HuH-7 (cell line): ENCODE measurements around the gene IRF1.
"Not testable (repeated sequence)": the region's sequence is repeated elsewhere in the genome, so short reads cannot be mapped to it uniquely, and the experiment has no call there.

ENCODE experiments used
- DNase-seq: peaks from one replicate; pipeline ENCODE4 v3.0.0; 2011; ENCODE audit warnings: low spot score

The IRF1 gene

DNA sequence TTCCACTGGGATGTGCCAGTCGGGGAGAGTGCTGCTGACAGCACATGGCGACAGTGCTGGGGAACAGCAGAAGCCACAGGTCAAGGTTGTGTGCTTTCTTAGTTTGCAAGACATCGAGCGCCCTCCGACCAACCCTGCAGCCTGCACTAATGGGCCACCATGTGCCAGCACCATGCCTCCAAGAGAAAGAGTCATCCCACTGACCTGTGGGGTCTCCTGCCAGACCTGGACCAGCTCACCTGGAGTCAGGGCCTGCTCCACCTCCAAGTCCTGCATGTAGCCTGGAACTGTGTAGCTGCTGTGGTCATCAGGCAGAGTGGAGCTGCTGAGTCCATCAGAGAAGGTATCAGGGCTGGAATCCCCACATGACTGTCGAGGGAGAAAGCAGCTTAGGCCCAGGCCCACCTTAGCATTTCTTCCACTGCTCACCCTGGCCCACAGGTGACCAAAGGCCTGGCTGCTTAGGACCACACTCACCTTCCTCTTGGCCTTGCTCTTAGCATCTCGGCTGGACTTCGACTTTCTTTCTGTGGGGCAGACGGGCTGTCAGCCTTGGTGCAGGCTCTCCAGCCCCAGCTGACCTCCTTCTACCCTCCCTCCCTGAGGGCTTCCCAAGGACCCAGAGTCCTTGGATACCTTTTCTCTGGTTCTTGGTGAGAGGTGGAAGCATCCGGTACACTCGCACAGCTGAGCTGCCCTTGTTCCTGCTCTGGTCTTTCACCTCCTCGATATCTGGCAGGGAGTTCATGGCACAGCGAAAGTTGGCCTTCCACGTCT is 4.1 kb downstream of the IRF1 start:
- no peak for DNase-seq

DNA sequence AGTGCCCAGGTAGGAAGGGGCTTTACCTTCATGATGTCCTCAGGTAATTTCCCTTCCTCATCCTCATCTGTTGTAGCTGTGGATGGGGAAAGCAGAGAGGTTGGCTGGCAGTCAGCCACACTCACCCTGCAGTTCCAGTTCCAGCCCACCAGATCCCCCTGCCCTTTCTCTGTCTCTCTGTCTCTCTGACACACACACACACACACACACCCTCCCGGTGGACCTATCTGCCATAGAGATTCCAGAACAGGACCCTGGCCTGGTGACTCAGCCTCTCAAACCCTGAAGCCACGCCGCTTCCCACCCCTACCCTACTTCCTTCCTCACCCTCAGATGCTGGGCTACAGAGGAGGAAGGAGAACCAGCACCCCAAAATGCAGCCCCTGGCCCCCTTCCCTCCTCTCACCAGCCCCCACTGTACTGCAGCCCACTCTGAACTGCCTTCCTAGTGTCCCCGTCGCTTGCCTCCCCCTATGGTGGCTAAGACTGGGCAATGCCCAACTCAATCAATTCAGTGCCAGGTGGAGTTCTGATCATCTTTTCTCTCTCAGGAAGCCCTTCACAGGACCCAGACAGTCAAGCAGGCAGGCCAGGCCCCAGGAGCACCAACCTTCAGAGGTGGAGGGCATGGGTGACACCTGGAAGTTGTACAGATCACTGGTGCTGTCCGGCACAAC is 4.8 kb downstream of the IRF1 start:
- DNase-seq: no peak

DNA sequence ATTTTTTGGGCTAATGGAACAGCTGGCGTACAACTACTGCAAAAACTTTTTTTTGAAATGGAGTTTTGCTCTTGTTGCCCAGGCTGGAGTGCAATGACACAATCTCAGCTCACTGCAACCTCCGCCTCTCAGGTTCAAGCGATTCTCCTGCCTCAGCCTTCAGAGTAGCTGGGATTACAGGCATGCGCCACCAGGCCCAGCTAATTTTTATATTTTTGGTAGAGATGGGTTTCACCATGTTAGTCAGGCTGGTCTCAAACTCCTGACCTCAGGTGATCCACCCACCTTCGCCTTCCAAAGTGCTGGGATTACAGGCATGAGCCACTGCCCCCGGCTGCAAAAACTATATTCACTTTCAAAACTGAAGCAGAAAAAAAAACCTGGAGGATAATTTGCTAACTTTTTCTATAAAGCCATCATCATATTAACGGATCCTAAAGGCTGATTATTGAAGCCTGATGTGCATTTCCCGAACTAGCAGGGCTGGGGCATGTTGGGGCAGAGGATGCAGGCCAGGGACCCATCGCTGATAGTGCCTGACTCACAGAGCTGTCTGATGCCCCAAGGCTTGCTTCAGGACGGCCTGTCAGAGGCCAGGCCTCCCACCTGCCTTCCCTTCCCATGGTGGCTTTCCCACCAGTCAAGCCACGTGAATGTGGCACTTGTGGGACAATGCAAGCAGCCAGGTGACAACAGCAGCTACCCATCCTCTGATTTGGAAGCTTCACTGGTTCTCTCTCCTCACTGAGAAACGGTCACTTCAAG is 5.5 kb downstream of the IRF1 start:
- not testable (repeated sequence) for DNase-seq

DNA sequence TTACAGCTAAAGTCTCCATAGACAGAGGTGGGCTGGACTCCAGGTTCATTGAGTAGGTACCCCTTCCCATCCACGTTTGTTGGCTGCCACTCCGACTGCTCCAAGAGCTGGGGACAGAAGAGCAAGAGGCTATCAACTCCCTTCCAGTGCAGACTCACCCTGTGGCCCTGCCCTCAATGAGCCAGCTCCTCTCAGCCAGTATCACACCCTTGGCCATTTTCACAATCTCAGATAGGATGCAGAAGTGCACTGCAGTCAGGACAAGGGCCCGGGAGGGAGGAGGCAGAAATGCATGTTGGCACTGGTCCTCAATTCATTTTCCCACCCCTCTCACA is 6.2 kb downstream of the IRF1 start:
- DNase-seq: no peak

DNA sequence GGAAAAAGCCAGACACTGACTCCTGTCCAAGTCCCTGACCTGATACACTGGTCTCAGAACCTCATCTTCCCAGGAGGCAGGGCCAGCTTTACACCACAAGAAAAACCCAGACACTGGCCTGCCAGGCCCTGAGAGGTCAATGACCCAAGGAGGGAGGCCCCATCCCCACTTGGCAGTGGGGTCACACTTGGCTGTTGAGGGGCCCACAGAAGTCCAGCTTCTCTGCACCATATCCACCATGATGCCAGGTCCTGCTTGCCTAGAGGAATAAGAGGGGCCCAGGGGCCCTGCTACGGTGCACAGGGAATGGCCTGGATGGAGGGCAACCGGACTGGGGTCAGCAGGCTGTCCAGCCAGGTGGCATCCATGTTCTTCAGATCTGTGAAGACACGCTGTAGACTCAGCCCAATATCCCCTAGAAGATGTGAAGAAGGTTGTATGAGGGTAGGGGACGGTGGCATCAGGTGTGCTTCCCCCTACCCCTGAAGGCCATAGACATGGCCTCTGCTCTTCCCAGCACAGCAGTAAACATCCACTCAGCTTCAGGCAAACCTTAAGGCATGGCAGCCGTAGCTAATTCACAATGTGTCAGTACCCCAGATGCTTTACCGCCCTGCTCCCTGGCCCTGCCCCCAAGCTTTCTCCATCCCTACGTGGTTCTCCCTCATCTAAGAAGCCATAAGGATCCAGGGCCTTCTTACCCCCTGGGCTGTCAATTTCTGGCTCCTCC is 6.7 kb downstream of the IRF1 start:
- no peak for DNase-seq

DNA sequence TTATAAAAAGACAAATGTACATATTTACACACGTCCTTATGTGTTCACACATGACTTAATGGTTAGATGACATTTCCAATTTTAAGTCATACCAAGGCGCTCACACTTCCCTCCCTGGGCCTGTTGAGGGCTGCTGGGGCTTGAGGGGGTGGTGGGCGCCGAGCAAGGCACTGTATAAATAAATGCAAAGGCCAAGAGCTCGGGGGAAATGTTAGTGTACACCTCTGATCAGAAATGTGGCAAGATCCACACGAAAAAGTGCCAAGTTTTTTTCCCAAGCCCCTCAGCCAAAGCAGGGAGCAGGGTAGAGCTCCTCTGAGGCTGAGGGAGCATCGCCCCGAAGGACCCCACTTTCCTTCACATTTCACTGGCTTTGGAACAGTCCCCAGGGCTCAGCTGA is 7.5 kb downstream of the IRF1 start:
- DNase-seq: no peak

DNA sequence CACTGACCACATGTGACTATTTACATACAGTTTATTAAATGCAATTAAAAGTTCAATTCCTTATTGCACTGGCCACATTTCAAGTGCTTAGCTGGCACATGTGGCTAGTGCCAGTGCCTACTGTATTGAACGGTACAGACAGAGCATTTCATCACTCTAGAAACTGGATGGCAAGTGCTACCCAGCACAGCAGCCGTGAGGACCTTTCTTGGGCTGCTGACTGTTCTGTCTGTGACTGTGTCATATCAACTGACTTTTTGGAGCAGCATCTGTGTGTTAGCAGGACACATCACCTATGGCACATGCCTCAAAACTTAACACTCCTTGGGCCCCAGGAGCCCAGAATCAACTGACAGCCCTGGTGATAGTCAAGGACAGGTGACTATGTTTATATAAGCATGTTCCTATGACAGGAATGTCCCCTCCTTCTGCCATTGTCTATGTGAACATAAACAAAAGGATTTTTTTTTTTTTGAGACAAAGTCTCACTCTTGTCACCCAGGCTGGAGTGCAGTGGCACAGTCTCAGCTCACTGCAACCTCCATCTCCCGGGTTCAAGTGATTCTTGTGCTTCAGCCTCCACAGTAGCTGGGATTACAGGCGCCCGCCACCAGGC is 8.9 kb downstream of the IRF1 start:
- DNase-seq: no peak

DNA sequence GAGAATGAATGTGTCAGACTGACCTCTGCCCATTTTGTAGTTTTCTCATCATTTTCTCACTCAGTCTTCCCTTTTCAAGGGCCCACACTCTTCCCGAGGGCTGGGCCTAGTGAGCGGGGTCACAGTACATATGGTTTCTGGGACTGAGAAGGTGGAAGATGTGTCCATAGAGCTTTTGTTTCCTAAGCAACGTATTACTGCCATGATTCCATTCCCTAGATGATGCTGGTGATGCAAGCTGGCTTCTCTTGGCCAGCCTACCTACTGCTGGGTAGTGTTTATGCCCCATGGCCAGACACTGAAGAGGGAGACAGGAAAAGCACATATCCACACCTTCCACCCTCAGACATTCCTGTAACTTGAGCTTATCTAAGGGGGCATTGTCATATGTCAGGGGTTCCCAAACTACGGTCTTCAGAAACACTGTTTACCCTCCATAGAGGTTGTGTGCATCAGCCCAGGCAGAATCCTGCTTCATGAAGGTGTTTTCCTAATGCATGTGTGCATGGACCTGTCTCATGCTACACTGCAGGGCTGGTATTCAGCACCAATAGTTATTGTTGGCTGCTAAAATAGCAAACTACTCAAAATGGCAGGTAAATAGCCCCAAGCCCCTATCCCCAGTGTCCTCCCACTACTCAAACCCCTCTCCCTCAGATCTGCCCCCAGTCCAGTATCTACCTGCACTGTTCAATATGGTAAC is 9.5 kb downstream of the IRF1 start:
- no peak for DNase-seq

DNA sequence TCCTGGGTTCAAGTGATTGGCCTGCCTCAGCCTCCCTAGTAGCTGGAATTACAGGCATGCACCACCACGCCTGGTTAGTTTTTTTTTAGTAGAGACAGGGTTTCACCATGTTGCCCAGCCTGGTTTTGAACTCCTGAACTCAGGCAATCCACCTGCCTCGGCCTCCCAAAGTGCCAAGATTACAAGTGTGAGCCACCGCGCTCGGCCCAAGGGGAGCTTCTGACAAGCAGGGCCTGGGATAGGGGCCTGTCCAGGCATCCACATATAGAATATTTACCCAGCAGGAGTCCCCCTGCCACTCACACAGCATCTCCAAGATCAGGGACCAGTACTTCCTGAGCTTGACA is 10.1 kb downstream of the IRF1 start:
- DNase-seq: no peak

DNA sequence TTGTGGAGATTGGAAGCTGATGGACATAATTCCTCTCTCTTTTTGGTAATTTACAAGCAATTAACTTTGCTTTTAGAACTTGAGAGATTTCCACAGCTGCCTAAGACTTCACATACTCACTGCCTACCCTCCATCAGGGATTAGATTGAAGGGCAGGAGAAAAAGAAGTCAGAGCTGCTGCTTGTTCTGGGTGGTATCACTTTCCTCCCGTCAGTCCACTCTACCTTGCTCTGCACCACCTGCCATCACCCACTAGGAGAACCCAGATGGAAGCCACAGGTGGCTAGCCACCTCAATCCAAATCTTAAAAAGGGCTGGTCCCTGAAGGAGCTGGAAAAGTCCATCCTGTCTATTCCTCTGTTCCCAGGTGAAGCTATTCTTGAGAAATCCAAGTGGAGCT is 10.5 kb downstream of the IRF1 start:
- no peak for DNase-seq

DNA sequence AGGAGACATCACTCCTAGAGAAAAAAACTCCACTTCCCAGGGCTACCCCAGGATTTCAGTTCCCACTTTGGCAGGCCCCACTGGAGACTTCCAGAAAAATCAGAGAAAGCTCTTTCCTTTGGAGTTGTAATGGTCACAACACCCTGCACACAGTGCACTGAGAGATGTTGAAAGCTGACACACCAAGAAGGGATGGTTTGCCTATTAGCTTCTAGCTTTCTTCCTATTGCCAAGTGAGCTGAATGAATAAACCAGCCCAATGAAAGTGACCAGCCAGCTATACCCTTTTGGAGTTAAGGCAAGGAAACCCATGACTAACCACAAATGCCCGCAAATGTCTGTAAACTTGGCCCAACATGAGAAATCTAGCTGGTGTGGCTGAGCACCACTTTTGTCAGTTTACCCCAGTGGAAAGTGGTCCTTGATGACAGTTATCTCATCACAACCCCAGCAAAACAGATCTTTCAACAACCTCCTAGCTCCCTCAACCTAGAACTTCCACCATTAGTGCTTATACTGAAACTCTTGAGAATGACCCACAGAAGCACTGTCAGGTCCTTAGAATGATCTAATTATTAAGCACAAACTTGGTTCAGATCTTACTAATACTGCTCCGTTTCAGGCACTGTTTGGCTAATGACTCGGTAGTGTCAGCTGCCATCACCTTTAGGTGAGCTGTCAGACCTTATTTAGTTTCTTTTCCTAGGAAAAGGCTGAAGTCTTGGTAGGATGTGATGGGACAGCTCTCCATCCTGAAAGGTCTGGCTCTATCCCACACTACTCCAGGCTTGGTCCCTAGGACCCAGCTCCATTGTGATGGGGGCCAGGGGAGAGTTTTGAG is 11.2 kb downstream of the IRF1 start:
- DNase-seq: no peak

DNA sequence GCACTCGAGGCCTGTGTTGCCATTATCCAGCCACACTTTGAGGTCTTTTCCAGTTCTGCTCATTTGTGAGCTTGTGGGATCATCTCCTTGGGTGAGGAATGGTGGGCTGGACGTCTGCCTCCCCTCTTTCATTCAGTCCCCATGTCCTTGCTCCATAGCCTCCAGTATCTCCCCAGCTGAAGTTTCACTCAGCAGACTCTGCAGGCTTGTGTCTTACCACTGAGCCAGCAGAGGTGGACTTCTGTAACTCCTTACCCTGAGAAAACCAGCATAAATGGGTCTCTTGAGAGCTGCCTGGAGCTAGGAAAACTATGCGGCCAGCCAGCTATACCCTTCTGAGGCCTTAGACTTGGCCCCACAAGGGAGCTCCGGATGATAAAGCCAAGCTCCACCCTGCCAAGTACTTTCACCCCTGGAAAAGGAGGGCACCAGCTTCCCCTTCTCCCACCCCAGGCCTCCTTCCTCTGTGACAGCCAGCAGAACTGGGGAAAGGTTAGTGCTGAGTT is 12.2 kb downstream of the IRF1 start:
- no peak for DNase-seq

DNA sequence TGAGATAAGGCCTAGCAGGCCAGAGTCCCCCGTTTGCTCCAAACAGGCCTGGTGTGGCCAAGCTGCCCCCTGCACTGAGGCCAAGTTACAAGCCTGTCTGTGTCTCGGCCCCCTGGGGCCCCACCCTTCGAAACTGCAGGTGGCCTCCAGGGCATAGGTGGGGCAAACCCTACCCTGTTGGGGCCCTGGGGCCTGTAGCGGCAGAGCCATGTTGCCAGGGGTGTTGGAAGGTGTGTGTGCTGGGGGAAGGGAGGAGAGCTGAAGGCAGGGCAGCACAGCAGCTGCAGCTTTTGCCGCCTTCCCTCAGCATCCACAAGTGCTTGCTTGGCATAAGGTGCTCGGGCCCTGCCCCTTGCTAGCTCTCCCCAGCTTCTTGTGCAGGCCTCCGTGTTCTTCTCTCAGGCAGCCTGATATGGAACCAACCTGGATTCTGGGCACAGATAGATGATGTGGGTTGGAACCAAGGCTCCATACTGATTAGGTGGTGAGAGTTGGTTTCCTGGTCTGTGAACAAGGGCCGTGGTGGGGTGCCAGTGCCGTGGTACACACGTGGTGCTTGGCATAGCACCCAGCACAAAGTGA is 12.7 kb downstream of the IRF1 start:
- DNase-seq: no peak

DNA sequence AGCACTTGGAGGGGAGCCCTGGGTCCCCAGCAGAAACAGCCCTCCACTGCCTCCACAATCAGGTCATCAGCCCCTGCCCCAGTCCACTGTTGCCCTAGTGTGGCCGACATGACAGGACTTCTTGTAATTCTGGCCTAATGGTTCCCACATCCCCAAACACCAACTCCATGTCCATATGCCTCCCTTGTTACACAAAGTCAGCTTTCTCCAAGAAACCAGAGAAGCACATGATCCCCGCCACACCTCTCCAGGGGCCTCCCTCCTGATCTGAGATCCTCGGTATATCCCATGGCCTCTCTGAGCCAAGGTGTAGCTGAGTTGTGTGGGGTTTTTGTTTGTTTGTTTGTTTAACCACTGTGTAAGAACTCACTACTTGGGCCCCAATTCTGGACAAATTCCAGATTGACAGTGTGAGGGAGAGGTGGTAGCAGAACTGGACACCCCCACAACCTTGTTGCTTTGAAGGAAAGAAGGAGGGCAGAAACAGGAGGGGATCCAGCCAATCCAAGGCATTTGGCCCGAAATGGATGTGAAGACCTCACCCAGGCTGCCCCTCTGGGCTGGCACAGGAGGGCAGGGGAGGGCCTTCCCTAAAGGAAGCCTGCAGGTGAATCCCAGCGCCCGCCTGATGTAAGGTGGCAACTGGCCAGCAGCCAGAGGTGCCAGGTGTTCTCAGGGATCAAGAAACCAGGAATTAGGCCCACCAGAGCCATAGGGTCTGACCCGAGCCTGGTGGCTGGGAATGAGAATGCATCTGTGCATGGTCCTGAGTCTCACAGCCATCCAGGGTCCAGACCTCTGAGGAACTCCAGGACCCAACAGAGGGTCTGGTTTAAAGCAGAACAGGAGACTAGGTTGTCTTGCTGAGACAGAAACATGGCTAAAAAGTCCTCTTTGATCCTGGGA is 13.4 kb downstream of the IRF1 start:
- no peak for DNase-seq

DNA sequence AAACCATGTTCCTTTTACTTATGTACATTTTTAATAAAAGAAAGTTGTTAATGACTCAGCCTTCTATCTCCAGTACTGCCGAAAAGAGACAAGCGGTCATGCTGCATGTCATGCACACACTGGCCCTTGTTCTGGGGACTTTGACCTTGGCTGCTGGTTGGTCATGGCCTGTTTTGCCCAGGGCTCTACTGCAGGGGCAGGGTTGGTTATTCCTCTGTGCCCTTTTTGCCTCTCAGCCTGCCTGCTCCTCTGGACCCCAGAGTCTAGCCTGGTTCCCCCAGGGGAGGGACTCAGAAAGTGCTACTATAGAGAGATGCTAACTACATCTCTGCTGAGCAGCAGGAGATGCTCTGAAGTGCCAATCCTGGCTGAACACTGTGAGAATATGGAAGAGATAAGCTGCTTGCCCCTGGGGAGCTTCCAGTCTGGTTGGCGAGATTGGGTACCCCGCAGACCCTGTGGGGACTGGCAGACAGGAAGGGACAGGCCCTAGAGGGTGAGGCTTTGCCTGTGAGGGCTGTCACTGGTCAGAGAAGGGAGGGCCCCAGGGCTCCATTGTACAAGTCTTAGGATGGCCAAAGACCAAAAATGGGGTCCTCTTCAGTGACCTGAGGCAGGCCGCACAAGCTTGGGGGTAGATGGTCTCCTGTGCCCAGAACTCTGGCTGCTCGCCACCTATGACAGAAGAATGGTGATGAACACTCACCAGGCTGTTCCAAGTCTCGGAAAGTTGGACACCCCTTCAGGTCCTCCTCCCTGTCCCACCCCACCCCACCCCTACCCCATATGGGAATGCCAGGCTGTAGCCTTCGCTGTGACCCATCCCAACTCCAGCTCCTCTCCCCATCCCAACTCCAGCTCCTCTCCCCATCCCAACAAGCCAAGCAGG is 14.3 kb downstream of the IRF1 start:
- DNase-seq: no peak

DNA sequence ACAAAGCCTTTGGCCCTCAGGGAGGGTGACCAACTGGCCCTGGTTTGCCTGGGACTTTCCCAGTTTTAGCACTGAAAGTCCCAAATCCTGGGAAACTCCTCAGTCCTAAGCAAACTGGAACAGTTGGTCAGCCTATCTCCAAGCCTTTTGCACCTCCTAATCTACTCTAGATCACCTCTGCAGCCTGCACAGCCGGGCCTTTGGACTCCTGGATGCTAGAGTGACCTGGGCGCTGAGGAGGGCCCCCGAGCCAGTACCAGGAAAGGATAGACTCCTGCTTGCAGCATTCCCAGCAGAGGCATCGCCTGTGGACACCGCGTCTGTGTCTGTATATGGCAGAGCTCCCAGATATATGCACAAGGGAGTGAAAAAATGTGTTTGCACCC is 15.1 kb downstream of the IRF1 start:
- no peak for DNase-seq

DNA sequence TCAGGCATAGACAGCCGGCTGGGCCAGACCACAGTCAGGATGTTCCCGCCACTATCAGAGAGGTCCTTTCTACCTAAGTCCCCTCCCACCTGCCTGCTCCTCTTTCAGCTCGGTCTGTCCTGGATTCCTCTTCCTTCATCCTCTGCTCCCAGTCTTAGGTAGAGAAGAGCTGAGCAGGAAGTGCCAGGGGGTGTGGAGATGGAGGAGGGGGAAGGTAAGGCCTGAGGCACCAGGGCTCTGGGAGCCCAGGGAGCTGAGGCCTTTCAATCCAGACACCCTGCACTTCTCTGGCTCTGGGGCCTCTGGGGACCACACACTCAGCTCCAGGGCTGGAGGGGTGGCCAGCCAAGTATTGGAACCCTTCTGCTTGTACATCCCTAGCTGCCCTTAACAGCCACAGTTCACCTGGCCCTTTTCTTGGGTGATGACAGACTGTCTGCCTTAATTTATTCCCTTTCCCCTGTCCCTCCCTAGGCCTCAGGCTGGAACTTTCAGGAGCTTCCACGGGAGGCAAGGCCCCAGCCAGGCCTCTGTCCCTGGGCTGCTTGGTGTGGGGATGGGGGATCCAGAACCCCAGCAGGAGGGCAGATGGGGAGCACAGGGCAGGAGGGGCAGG is 15.6 kb downstream of the IRF1 start:
- no peak for DNase-seq
